Measurements from ENCODE around the gene GABPA.

DNA sequence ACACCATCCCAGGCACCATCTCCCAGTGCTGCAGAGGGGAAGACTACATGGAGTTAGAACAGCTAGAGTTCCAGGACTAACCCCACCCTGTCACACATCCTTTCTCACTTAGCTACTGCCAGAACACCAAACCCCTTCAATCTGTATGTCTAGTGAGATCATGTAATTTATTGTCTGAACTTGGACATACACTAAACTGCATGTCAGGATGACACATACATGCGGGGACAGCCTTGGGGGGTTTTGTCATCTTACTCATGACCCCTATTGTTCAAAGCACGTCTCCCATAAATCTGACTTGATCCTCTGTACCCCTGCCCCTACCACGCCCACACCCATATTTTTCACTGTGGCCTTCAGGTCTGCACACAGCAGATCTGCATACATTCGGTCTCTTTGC, 71.3 kb downstream of the GABPA start:
- TF ChIP-seq EZH2phosphoT487 (IDR thresholded peaks at IDR 0.05; ENCODE audit: insufficient read depth, low read depth) (no peak), EZH2 (IDR thresholded peaks at IDR 0.05; ENCODE audit: insufficient read depth, poor library complexity, severe bottlenecking) (no peak)
